IMR-90 (cell line): ENCODE results near the gene SLC26A2. TPM values are rescaled to one million over a fixed set of nuclear protein-coding genes. Genes with fewer than 3 reads are reported as not detected.

ENCODE experiments used
- microRNA-seq, 2 experiments: library from miRNA; stranded (forward) in 1 of 2; unstranded in 1 of 2; fragments of 10-50 nt in 1 of 2; fragments of <30 nt in 1 of 2; gene quantifications in 1 of 2; microRNA quantifications in 1 of 2; one replicate each; pipeline versions ENCODE3 to v1.1.0; 2013 to 2020; ENCODE audit not compliant: insufficient read depth in 1 of 2, insufficient read length in 1 of 2, unreplicated experiment in 1 of 2
- polyA plus RNA-seq, 3 experiments: library from polyadenylated mRNA; depleted of rRNA; stranded (reverse); fragments of >200 nt; gene quantifications; 2 replicates each; pipeline ENCODE4 v1.2.3, GENCODE V29; 2012; ENCODE audit warnings: low replicate concordance in 1 of 3
- small RNA-seq, 5 experiments: library from RNA; depleted of rRNA; stranded (forward); fragments of <200 nt; gene quantifications; one replicate each; pipeline ENCODE3, GENCODE V24; 2012
- total RNA-seq: library from RNA; depleted of rRNA; stranded (reverse); fragments of >200 nt; gene quantifications from 2 replicates; pipeline ENCODE4 v1.2.3, GENCODE V29; 2012; rRNA removed

Gene SLC26A2
- total and polyA plus RNA-seq, 2 of the 4 experiments (the other 2 are of a cell fraction), result 2.2 to 9.9 TPM

Small RNAs within 50 kb of the gene (microRNA-seq; reads per million reads assigned to microRNA genes)
- gene RF00019 (ENCODE audit: insufficient read depth, insufficient read length), result not detected

Small RNAs within 50 kb of the gene (small RNA-seq; reads per million reads assigned to genes)
- gene RF00019, result 0 reads per million in 5 experiments

Other genes with a start within 250 kb of the SLC26A2 start
- gene PPARGC1B, start 230.4 kb upstream of the SLC26A2 start, total RNA-seq, result under 0.01 and 0.18 TPM in 2 replicates
- gene PPARGC1B, start 230.4 kb upstream of the SLC26A2 start, polyA plus RNA-seq (2012; rRNA removed), result 0.10 and 0.27 TPM in 2 replicates
- gene PDE6A, start 16.0 kb upstream of the SLC26A2 start, total RNA-seq, result not detected in 2 replicates
- gene PDE6A, start 16.0 kb upstream of the SLC26A2 start, polyA plus RNA-seq (2012; rRNA removed), result not detected in 2 replicates
- gene TIGD6, start 39.9 kb downstream of the SLC26A2 start, total RNA-seq, result 6.1 and 6.6 TPM in 2 replicates
- 4.4 and 5.8 TPM in 2 replicates for gene TIGD6, start 39.9 kb downstream of the SLC26A2 start, polyA plus RNA-seq (2012; rRNA removed)
- 27.6 and 29.2 TPM in 2 replicates for gene HMGXB3, start 40.0 kb downstream of the SLC26A2 start, total RNA-seq
- 27.6 and 30.6 TPM in 2 replicates for gene HMGXB3, start 40.0 kb downstream of the SLC26A2 start, polyA plus RNA-seq (2012; rRNA removed)
- gene CSF1R, start 125.8 kb downstream of the SLC26A2 start, total RNA-seq, result under 0.01 and 0.36 TPM in 2 replicates
- gene CSF1R, start 125.8 kb downstream of the SLC26A2 start, polyA plus RNA-seq (2012; rRNA removed), result 0.07 and 0.14 TPM in 2 replicates
- 81.9 and 108 TPM in 2 replicates for gene PDGFRB, start 195.1 kb downstream of the SLC26A2 start, total RNA-seq
- 122 and 124 TPM in 2 replicates for gene PDGFRB, start 195.1 kb downstream of the SLC26A2 start, polyA plus RNA-seq (2012; rRNA removed)
- gene CDX1, start 206.0 kb downstream of the SLC26A2 start, total RNA-seq, result 0.18 TPM in 1 of 2 replicates, not detected in the other
- gene CDX1, start 206.0 kb downstream of the SLC26A2 start, polyA plus RNA-seq (2012; rRNA removed), result 0.22 and 0.24 TPM in 2 replicates
- gene SLC6A7, start 229.3 kb downstream of the SLC26A2 start, total RNA-seq, result under 0.01 TPM in 1 of 2 replicates, not detected in the other
- not detected in 2 replicates for gene SLC6A7, start 229.3 kb downstream of the SLC26A2 start, polyA plus RNA-seq (2012; rRNA removed)